CD8-positive, alpha-beta memory T cell (primary cell): ENCODE measurements around the gene CCDC83. TPM values are rescaled to one million over a fixed set of nuclear protein-coding genes. Genes with fewer than 3 reads are reported as not detected.

Experiments used
- polyA plus RNA-seq: library from polyadenylated mRNA; unstranded; fragments of 300-500 nt; fragmentation: Illumina TruSeq; gene quantifications from one replicate; pipeline ENCODE4 v1.2.3, GENCODE V29; 2021
- total RNA-seq, 2 experiments: library from RNA; stranded (reverse); gene quantifications; one replicate each; pipeline ENCODE4 v1.2.3, GENCODE V29; 2021

The CCDC83 gene
- total and polyA plus RNA-seq, 3 experiments from 2014 or later, result not detected

Other genes with a start within 250 kb of the CCDC83 start
- 1 to 10 TPM; 1.3 to 1.5 TPM for gene DLG2, start 228.0 kb upstream of the CCDC83 start, total RNA-seq
- 0.81 TPM for gene DLG2, start 228.0 kb upstream of the CCDC83 start, polyA plus RNA-seq
- 10 to 100 TPM; 48.3 to 52.0 TPM for gene TMEM126B, start 226.8 kb upstream of the CCDC83 start, total RNA-seq
- 58.1 TPM for gene TMEM126B, start 226.8 kb upstream of the CCDC83 start, polyA plus RNA-seq
- 10 to 100 TPM; 70.0 to 73.0 TPM for gene TMEM126A, start 207.4 kb upstream of the CCDC83 start, total RNA-seq
- 72.3 TPM for gene TMEM126A, start 207.4 kb upstream of the CCDC83 start, polyA plus RNA-seq
- 10 to 100 TPM; 45.0 to 45.1 TPM for gene CREBZF, start 190.3 kb upstream of the CCDC83 start, total RNA-seq
- gene CREBZF, start 190.3 kb upstream of the CCDC83 start, polyA plus RNA-seq, result 14.7 TPM
- gene CCDC89, start 169.2 kb upstream of the CCDC83 start, total RNA-seq, result under 1 TPM; 0.20 to 0.22 TPM
- not detected for gene CCDC89, start 169.2 kb upstream of the CCDC83 start, polyA plus RNA-seq
- 10 to 100 TPM; 12.4 to 13.2 TPM for gene SYTL2, start 44.2 kb upstream of the CCDC83 start, total RNA-seq
- 52.3 TPM for gene SYTL2, start 44.2 kb upstream of the CCDC83 start, polyA plus RNA-seq
- gene PICALM, start 213.7 kb downstream of the CCDC83 start, total RNA-seq, result 100 to 1,000 TPM in 1 of 2 experiments, 10 to 100 TPM in 1; 95.2 to 103 TPM
- 25.6 TPM for gene PICALM, start 213.7 kb downstream of the CCDC83 start, polyA plus RNA-seq